SK-N-MC (cell line): ENCODE measurements around the gene TBXA2R.
A peak's percentile ranks its signal among the peaks of the same experiment; 100 is the strongest.

ENCODE experiments used
- DNase-seq: peaks from one replicate; pipeline ENCODE4 v3.0.0-alpha.2; 2011; ENCODE audit warnings: low read depth, low spot score
- H3K27ac ChIP-seq: fragments of 200-600 bp; sonication (generic); 2 replicates; pipeline ENCODE4 v1.5.1; 2016; ENCODE audit warnings: mixed run types
- H3K36me3 ChIP-seq: fragments of 200-600 bp; sonication (generic); 2 replicates; pipeline ENCODE4 v1.6.1; 2017; ENCODE audit warnings: antibody characterized with exemption, low read length, mixed read lengths; ENCODE audit not compliant: insufficient read depth
- H3K4me3 ChIP-seq: fragments of 200-600 bp; sonication (generic); 2 replicates; pipeline ENCODE4 v1.5.1; 2016
- H3K9ac ChIP-seq: fragments of 200-600 bp; sonication (generic); 2 replicates; pipeline ENCODE4 v1.8.0; 2017; ENCODE audit warnings: mixed run types, mixed read lengths; ENCODE audit not compliant: insufficient read length
- H3K9me3 ChIP-seq: fragments of 200-600 bp; sonication (generic); 2 replicates; pipeline ENCODE4 v1.6.1; 2017; ENCODE audit warnings: low read depth, mild to moderate bottlenecking, antibody characterized with exemption, low read length, moderate library complexity, mixed read lengths
- EZH2 ChIP-seq: fragments of 200-600 bp; sonication (generic); IDR thresholded peaks from one replicate; pipeline ENCODE4 v1.6.1; 2017; ENCODE audit warnings: antibody characterized with exemption
- FOXP2 ChIP-seq: optimal IDR thresholded peaks from 2 replicates; pipeline ENCODE3; 2011; ENCODE audit warnings: mild to moderate bottlenecking, moderate library complexity; ENCODE audit not compliant: insufficient read depth; ENCODE audit errors: extremely low read length, control extremely low read depth
- POLR2AphosphoS5 ChIP-seq: IDR thresholded peaks from 2 replicates; pipeline ENCODE4 v1.6.1; 2012; ENCODE audit warnings: mild to moderate bottlenecking, low read depth, low read length, borderline replicate concordance

Gene TBXA2R

GRCh38 chr19:3610745-3611717 lies 4.4 kb upstream of the TBXA2R start:
- H3K27ac ChIP-seq, result peak overlapping the region; percentile 67; the same call in 1 of the 2 replicates
- H3K4me3 ChIP-seq, result no peak overlapping the region
- DNase-seq, result no peak
- no peak overlapping the region for H3K9ac ChIP-seq
- TF ChIP-seq EZH2 (no peak), FOXP2 (no peak), POLR2AphosphoS5 (no peak)
- H3K9me3 ChIP-seq, result no peaks in the 10 kb centered on the region
- no peaks in the 10 kb centered on the region; the same call in 1 of the 2 replicates for H3K36me3 ChIP-seq

DNA sequence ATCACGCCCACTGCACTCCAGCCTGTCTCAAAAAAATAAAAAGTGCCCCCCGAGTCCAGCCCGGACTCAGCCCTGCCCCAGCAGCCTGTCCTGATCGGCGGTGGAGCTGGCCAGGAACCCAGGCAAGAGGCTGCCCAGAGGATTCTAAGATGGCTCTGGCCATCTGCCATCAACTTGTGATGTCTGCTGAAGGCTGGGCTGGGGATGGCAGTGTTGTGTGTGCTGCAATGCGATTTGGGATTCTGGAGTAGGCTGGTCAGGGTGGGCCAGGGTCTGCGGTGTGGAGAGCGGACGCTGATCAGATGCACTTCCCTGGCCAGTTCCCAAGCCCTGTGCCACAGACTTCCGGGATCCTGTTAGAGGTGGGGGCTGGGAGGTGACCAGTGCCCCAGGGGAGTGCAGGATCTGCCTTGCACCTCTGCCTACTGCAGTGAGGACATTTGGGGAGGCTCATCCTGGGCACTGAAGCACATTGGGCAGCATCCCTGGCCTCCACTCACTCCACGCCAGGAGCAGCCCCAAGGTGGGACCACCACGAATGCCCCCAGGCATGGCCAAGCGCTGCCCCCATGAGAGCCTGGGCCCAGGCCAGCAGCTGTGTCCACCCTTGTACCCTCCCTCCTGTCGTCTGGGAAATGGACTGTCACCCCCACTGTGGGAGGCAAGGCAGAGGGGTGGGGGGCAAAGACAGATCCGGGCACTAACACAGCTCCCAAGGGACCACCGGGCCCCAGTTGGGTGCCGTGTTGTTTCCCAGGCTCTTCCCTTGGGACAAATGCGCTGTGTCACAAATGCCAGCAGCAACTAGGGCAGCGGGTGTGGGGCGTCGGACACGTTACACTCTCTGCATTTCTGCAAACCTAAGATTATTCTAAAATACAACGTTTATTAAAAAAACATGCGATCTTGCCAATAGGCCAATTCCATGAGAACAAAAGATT lies 3.4 kb upstream of the TBXA2R start:
- H3K4me3 ChIP-seq, result no peak overlapping the region
- H3K9ac ChIP-seq, result no peak overlapping the region
- no peak for DNase-seq
- no peaks in the 10 kb centered on the region; the same call in 1 of the 2 replicates for H3K36me3 ChIP-seq
- TF ChIP-seq FOXP2 (no peak), POLR2AphosphoS5 (no peak; the same call in 1 of the 2 replicates), EZH2 (no peak)
- no peaks in the 10 kb centered on the region for H3K9me3 ChIP-seq
- H3K27ac ChIP-seq, result peak overlapping the region; percentile 67; the same call in 1 of the 2 replicates

GRCh38 chr19:3608750-3609322 lies 2.2 kb upstream of the TBXA2R start:
- no peak overlapping the region for H3K27ac ChIP-seq
- no peak overlapping the region for H3K9ac ChIP-seq
- TF ChIP-seq POLR2AphosphoS5 (no peak), EZH2 (no peak), FOXP2 (no peak)
- H3K36me3 ChIP-seq, result no peaks in the 10 kb centered on the region; the same call in 1 of the 2 replicates
- no peak for DNase-seq
- no peak overlapping the region for H3K4me3 ChIP-seq
- H3K9me3 ChIP-seq, result no peaks in the 10 kb centered on the region

- no peak overlapping the region for H3K27ac ChIP-seq
- H3K9ac ChIP-seq, result no peak overlapping the region
- H3K9me3 ChIP-seq, result no peaks in the 10 kb centered on the region
- no peak overlapping the region for H3K4me3 ChIP-seq
- DNase-seq, result no peak
- no peaks in the 10 kb centered on the region; the same call in 1 of the 2 replicates for H3K36me3 ChIP-seq
- TF ChIP-seq POLR2AphosphoS5 (no peak), EZH2 (no peak), FOXP2 (no peak)
Observed at GRCh38 chr19:3608079-3608641, 1.5 kb upstream of the TBXA2R start.

GRCh38 chr19:3607303-3608078 lies 816 bp upstream of the TBXA2R start:
- TF ChIP-seq EZH2 (no peak), FOXP2 (no peak), POLR2AphosphoS5 (peak; percentile 19; the same call in 1 of the 2 replicates)
- Histone ChIP-seq H3K27ac (no peak overlapping the region), H3K9me3 (no peaks in the 10 kb centered on the region), H3K9ac (no peak overlapping the region), H3K4me3 (no peak overlapping the region), H3K36me3 (no peaks in the 10 kb centered on the region; the same call in 1 of the 2 replicates)
- DNase-seq, result no peak

DNA sequence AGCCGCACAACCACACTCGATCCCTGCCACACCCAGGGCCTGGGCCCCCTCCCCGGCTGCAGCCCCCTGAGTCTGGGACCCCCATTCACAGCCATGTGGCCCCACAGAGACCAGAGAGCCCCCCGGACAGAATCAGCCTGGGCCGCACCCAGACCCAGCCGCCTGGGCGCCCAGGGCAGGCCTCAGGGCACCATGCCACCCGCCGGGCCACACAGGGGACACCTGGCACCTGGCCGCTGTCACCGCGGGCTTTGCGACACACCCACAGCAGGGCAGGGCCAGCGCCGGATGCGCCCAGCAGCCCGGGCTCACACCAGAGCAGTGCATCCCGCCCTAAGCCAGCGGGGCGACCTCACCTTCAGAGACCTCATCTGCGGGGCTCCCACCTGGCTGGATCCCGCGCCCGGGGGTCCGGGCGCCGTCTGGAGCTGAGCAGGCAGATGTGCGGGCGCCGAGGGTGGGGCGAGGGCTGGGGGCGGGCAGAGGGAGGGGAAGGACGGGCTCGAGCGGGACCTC lies 443 bp downstream of the TBXA2R start:
- Histone ChIP-seq H3K27ac (no peak overlapping the region), H3K36me3 (no peaks in the 10 kb centered on the region; the same call in 1 of the 2 replicates), H3K9ac (no peak overlapping the region), H3K4me3 (no peak overlapping the region), H3K9me3 (no peaks in the 10 kb centered on the region)
- DNase-seq, result no peak
- TF ChIP-seq POLR2AphosphoS5 (no peak), EZH2 (no peak), FOXP2 (no peak)

- no peak overlapping the region for H3K9ac ChIP-seq
- DNase-seq, result no peak
- TF ChIP-seq FOXP2 (no peak), EZH2 (no peak), POLR2AphosphoS5 (no peak)
- no peak overlapping the region for H3K27ac ChIP-seq
- no peak overlapping the region for H3K4me3 ChIP-seq
- no peaks in the 10 kb centered on the region for H3K36me3 ChIP-seq
- H3K9me3 ChIP-seq, result no peaks in the 10 kb centered on the region
Observed at GRCh38 chr19:3605770-3606169, 905 bp downstream of the TBXA2R start.
